H1 (cell line): ENCODE measurements around the gene AIF1L. TPM values are rescaled to one million over a fixed set of nuclear protein-coding genes. Genes with fewer than 3 reads are reported as not detected.

Experiments used
- BCL11A ChIP-seq, 2 experiments: IDR thresholded peaks; one replicate each; pipeline ENCODE4 v1.6.1; 2011; ENCODE audit warnings: low read depth in 2 of 2, low read length in 2 of 2, mild to moderate bottlenecking in 2 of 2
- CHD2 ChIP-seq: IDR thresholded peaks from 2 replicates; pipeline ENCODE4 v1.6.1; 2012; ENCODE audit warnings: low read length, improper control_type of control experiment
- FOSL1 ChIP-seq: IDR thresholded peaks from 2 replicates; pipeline ENCODE4 v1.6.1; 2011; ENCODE audit warnings: mild to moderate bottlenecking, low read depth, low read length, moderate library complexity; ENCODE audit not compliant: insufficient read depth
- KDM5A ChIP-seq: fragments of 200-600 bp; IDR thresholded peaks from 2 replicates; pipeline ENCODE4 v1.7.1; 2012; ENCODE audit warnings: mild to moderate bottlenecking, low read length, inconsistent platforms, mixed read lengths
- SRF ChIP-seq: IDR thresholded peaks from 2 replicates; pipeline ENCODE4 v1.6.1; 2011; ENCODE audit warnings: mild to moderate bottlenecking, low read depth, low read length, moderate library complexity
- polyA plus RNA-seq, 7 experiments: library from polyadenylated mRNA; depleted of rRNA in 3 of 7; stranded (reverse) in 5 of 7; unstranded in 2 of 7; fragments of >200 nt in 5 of 7; fragments of 200-250 nt in 2 of 7; gene quantifications; 1 replicate in 5 of 7; 2 replicates in 1 of 7; 4 replicates in 1 of 7; pipeline versions ENCODE4 v1.2.1 to v1.2.3, GENCODE V29; 2011 to 2013; ENCODE audit warnings: missing spikeins in 2 of 7, mixed read lengths in 2 of 7
- total RNA-seq: library from RNA; stranded (reverse); fragmentation: NEBNext Ultra II Directional; extraction: Animal tissue kit (Norgen Biotek cat#: 25700); gene quantifications from 2 replicates; pipeline ENCODE4 v1.2.1, GENCODE V29; 2021

AIF1L gene
- total and polyA plus RNA-seq, 2 of the 8 experiments (the other 6 are each of a cell fraction or from before 2014, with no cell fraction given), result 70.7 to 149 TPM

DNA sequence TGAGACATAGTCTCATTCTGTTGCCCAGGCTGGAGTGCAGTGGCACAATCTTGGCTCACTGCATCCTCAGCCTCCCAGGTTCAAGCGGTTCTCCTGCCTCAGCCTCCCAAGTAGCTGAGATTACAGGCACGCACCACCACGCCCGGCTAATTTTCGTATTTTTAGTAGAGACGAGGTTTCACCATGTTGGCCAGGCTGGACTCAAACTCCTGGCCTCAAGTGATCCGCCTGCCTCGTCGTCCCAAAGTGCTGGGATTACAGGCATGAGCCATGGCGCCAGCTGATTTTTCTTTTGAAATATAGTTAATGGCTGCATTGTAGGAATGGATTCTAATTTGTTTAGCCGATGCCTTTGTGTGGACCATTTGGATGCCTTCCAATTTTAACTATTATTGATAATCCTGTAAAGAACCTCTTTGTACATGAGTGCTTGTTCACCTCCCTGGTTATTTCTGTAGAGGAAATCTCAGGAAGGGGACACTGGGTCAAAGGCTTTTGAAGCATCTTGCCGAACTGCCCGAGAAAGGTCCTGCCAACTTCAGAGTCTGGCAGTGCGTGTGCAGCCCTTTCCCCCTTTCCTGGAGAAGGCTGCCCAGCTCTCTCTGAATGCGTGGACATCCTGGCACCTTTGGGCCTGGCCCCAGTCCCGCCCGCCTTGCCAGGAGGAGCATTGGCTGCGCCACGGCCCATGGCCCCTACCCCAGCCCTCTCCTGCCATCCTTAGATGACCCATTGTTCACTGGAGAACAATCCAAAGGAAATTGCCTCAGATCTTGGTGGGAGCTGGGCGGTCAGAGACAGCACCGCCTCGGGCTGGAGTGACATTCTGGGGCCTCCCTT lies 20.2 kb downstream of the AIF1L start (continued):
- no peak for TF ChIP-seq BCL11A (IDR thresholded peaks at IDR 0.05; ENCODE audit: low read depth in 2 of 2, low read length in 2 of 2)
- TF ChIP-seq KDM5A, result no peak
- no peak for TF ChIP-seq SRF
- TF ChIP-seq FOSL1, result no peak
- no peak for TF ChIP-seq CHD2
- TF ChIP-seq, all 59 proteins: peak for 0
